NCI-H345 treated with DMSO at 0.1 percent for 48 hours (cell line): ENCODE results near the gene SUN5.
"Not testable (repeated sequence)": the region's sequence is repeated elsewhere in the genome, so short reads cannot be mapped to it uniquely, and the experiment has no call there.

Source experiments
- DNase-seq: peaks from one replicate; lab custom pipeline; 2025; ENCODE audit not compliant: unreplicated experiment; lab: John Stamatoyannopoulos, UW

Gene SUN5

GRCh38 chr20:33004141-33004751 lies at the start of gene SUN5:
Gene SUN5 (minus strand): TSS chr20:33004433. CDS start chr20:33004340, 93 bp downstream.
- DNase-seq: no peak

DNA sequence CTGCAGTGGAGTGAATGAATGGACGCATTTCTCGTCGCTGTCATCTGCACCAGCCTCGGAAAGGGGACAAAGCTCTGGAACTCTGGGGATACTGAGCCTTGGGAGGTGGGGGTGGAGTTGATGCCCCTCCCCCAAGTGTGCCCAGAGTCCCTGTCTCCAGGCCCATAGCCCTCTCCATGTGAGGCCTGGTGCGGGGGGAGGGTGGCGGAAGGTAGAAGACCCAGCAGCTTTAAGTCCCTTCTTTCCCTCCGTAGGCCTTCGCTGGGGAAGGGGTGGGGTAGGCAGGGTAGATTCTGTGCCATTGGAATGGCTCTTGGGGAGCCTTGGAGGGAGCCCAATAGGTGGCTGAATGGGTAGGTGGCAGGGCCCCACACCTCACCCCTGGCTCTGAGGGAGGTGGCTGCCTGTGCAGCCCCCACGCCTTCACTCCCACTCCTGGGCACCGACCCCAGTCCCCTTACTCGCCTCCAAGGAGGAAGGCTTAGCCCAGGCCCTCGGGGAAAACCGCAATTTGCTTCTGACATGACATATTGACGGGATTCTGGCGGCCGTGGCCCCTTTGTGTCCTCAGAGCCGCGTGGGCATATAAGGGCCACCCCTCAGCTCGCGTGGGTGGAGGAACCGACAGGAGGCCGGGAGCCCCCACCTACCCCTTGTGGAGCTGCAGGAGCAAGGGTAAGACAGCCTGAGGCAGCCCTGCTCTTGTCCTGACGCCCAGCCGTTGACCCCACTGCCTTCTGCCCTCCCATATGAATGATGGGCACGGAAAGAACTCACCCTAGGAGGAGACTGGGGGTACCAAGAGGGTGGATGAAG lies 49.3 kb upstream of the SUN5 start, which contains the start of gene BPIFB3:
TSS of gene BPIFB3 (plus strand) at position 613 of the 816 bp plus-strand sequence. CDS start 1,533 bp downstream, outside the sequence.
- no peak for DNase-seq

- no peak for DNase-seq
Measured at GRCh38 chr20:33051333-33051732, 47.1 kb upstream of the SUN5 start.

GRCh38 chr20:33046412-33046811 lies 42.2 kb upstream of the SUN5 start:
- DNase-seq: no peak

GRCh38 chr20:33045129-33045721 lies 41.0 kb upstream of the SUN5 start:
- not testable (repeated sequence) for DNase-seq

DNA sequence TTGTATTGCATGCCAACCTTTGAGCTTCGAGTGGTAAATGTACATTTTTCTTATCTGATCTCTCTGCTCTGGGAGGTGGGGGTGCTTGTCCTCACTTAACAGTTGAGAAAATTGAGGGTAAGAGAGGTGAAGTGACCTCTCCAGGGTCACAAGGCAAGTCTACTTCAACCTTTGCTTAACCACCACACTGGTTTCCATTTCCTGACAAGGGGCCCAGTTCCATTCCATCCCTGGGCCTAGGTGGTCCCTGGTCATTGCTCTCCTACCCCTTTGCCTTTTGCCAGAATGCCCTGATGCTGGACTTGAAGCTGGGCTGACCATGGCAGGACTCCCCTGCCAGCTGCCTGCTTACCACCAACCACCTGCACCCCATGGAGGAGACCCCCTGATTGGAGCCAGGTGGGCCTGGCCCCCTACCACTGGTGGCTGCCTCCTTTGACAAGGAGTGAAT lies 39.5 kb upstream of the SUN5 start:
- no peak for DNase-seq

DNA sequence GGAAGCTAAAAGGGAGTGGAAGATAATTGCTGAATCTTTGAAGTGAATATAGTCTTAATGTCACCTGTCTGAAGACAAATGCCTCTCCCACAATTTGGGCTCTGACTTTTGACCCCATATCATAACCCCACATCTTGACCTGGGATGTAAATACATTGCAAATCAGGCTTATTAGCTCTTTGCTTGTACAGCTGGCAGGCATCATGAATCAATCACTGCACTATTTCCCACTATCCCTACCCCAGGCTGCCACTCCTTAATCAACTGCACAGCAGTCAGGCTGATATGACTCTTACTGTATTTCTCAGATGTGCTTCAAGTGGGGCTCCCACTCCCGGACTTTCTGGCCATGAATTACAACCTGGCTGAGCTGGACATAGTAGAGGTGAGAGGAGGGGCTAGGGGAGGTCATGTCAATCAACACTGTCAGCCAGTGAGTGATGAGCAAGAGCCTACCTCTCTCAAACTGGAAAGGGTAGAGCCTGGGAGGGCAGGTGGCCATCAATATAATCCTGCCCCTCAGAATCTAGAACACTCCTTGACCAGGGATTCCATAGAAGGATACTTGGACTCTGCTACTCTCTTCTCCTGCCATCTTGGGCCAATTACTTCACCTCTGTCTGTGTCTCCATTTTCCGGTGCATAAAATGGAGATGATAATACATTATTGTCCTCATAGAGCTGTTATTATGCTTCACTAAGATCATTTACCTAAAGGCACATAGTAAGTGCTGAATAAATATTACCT lies 38.9 kb upstream of the SUN5 start:
- DNase-seq: no peak

- DNase-seq: no peak
Measured at GRCh38 chr20:33042430-33042829, 38.2 kb upstream of the SUN5 start.

DNA sequence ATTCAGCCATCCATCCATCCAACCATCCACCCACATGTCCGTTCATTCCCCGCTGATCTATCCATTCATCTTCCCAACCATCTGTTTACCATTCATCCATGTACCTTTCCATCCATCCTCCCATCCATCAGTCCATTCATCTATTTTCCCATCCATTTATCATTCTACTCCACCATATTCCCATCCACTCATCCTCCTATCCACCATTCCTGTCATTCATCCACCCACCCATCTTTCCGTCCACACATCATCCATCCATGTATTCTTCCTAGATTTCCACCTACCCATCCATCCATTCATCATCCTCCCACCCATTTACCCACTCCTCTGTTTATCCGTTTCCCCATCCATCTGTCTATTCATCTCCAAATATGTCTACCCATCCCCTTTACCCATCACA lies 34.0 kb upstream of the SUN5 start:
- DNase-seq: no peak

- DNase-seq: no peak
Measured at GRCh38 chr20:33037456-33037855, 33.2 kb upstream of the SUN5 start.

- DNase-seq: no peak
Measured at GRCh38 chr20:33034901-33035492, 30.8 kb upstream of the SUN5 start.

DNA sequence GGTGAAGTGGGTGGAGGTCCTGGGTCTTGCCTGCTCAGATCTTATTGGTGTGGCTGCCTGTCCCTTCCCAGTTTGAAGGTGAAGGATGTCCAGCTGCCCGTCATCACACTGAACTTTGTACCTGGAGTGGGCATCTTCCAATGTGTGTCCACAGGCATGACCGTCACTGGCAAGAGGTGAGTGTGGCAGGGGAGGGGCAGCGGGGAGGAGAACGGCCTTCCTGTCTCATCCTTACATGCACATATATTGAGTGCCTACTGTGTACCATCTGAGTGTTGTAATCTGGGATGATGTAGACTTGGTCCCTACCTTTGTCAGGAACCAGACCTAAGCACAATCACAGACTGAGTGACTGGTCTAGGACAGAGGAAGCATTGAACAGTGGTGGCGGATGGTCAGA lies 29.9 kb upstream of the SUN5 start:
- DNase-seq: no peak

DNA sequence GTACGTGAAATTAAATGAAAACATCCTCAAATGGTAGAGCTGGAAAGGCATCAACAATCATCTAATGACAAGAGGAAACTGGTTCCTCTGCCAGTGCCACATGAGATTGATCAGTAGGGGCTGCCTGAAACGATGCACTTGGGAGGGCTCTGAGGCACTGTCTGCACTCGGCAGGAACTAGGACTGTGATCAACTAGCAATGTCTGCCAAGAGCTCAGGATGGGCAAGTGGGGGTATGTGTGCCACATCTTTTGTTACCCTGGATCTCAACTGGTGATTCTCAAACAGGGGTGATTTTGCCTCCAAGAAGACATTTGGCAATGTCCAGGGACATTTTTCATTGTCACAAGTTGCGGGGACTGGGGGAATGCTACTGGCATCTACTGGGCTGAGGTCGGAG lies 29.1 kb upstream of the SUN5 start:
- DNase-seq: no peak

- no peak for DNase-seq
Measured at GRCh38 chr20:33032555-33032954, 28.3 kb upstream of the SUN5 start.

GRCh38 chr20:33031531-33031930 lies 27.3 kb upstream of the SUN5 start, which contains the start of gene BPIFB6:
Gene BPIFB6 (plus strand): TSS chr20:33031648. CDS start chr20:33031648, 0 bp downstream.
- no peak for DNase-seq

DNA sequence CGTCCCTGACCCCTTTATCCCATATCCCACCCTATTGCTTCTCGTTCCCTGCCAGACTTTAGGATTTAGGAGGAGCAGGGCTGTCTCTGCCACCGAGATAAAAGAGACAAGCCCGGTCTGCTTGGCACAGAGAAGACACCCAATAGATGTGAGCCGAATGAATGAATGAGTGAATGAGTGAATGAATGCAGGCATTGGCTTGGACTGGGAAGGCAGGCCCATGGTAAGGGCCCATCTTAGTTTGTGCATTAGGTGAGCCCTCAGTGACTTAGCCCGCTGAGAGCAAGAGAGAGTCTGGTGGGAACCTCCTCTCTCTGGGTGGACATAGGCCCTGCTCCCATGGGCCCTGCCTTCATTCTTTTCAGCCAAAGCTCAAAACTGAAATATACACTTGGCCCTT lies 26.3 kb upstream of the SUN5 start:
- no peak for DNase-seq

- DNase-seq: no peak
Measured at GRCh38 chr20:33030076-33030475, 25.8 kb upstream of the SUN5 start.

- DNase-seq: no peak
Measured at GRCh38 chr20:33028875-33029274, 24.6 kb upstream of the SUN5 start.

DNA sequence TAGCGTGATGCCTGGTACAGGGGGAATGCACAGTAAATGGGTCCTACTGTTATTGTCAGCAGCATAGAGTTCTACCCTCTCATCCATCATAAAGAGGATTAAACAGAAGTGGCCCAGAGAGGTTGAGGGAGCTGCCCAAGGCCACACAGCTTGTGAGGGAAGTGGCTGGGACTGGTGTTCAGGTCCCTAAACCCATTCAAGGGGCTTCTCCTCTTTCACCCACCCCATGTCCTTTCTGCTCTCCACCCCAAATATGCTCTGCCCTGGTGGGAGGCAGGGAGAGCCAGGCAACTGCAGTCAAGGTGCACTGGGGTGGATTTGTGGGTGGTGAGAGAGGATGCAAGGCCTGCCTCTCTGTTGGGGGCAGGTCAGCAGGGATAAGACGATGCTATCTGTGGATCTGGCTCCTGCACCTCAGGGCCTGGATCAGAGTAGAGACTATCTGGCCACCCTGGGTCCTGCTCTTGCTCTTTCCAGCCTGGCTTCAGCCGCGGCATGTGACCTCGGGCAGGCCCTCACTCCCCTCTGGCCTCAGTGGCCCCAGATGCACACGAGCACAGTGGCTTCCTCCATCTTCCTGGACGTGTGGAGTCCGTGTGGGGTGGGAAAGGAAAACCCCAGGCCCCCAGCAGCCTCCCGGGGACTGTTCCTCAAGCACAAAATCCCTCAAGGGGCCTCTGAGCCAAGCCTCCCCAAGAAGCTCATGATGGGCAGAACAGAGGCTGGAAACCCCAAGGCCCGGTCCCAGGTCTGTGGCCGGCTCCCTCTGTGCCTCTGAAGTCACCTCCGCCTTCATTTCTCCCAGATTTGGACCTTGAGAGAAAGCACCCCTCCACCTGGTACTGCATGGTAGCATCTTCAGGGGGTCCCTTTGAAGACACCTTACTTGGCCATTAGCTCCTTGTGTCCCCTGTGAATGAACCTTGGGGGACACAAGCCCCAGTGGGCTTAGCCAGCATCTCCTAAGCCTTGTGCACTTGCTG lies 23.8 kb upstream of the SUN5 start:
- DNase-seq: no peak
